ENCODE results near the gene C17orf75.

C17orf75 gene

DNA sequence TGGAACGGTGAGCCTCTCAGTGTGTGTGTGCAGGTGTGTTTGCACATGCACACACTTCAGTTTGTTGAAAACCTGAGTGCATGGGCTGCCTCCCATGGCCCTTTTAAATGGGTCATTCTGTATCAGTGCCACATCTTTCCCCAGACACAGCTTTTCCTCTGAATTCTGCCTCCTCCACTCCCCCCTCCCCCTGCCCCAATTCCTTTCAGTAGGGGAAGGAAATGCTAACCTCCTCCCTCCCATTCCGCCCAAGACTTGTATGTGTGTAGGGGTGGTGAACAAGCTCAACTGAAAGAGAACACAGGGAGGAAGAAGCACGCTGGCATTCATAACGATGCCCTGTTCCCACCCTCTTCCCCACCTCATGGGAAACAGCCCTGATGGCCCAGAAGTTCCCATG is 34.3 kb downstream of the C17orf75 start:
- DNase-seq (ENCODE audit: extremely low read depth, low read depth), result no peak
- H3K4me3 ChIP-seq (replicated peaks; ENCODE audit: low read depth, low read length), result no peak overlapping the region
- TF ChIP-seq, protein P1, sequence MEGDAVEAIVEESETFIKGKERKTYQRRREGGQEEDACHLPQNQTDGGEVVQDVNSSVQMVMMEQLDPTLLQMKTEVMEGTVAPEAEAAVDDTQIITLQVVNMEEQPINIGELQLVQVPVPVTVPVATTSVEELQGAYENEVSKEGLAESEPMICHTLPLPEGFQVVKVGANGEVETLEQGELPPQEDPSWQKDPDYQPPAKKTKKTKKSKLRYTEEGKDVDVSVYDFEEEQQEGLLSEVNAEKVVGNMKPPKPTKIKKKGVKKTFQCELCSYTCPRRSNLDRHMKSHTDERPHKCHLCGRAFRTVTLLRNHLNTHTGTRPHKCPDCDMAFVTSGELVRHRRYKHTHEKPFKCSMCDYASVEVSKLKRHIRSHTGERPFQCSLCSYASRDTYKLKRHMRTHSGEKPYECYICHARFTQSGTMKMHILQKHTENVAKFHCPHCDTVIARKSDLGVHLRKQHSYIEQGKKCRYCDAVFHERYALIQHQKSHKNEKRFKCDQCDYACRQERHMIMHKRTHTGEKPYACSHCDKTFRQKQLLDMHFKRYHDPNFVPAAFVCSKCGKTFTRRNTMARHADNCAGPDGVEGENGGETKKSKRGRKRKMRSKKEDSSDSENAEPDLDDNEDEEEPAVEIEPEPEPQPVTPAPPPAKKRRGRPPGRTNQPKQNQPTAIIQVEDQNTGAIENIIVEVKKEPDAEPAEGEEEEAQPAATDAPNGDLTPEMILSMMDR (IDR thresholded peaks at IDR 0.05; ENCODE audit: low read depth, low read length, missing control alignments), result no peak

DNA sequence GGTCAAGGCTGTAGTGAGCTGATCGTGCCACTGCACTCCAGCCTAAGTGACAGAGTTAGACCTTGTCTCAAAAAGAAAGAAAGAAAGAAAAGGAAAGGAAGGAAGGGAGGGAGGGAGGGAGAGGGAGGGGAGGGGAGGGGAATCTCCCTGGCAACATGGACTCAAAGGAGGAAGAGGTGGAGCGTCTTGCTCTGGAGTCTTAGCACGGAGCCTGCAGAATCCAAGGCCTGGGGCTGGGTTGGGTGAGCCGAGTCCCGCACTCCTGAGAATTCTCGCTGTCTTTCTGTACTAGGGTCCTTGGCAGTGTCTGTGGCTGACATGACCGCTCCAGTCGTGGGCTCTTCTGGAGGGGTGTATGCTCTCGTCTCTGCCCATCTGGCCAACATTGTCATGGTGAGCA is 36.9 kb downstream of the C17orf75 start:
- H3K4me3 ChIP-seq (replicated peaks; ENCODE audit: low read depth, low read length), result no peak overlapping the region
- TF ChIP-seq, protein P1 (IDR thresholded peaks at IDR 0.05; ENCODE audit: low read depth, low read length, missing control alignments), result no peak
- DNase-seq (ENCODE audit: extremely low read depth, low read depth), result no peak

GRCh38 chr17:32303781-32304288 is 38.1 kb downstream of the C17orf75 start:
- DNase-seq (ENCODE audit: extremely low read depth, low read depth), result no peak
- TF ChIP-seq, protein P1 (IDR thresholded peaks at IDR 0.05; ENCODE audit: low read depth, low read length, missing control alignments), result no peak
- H3K4me3 ChIP-seq (replicated peaks; ENCODE audit: low read depth, low read length), result no peak overlapping the region

DNA sequence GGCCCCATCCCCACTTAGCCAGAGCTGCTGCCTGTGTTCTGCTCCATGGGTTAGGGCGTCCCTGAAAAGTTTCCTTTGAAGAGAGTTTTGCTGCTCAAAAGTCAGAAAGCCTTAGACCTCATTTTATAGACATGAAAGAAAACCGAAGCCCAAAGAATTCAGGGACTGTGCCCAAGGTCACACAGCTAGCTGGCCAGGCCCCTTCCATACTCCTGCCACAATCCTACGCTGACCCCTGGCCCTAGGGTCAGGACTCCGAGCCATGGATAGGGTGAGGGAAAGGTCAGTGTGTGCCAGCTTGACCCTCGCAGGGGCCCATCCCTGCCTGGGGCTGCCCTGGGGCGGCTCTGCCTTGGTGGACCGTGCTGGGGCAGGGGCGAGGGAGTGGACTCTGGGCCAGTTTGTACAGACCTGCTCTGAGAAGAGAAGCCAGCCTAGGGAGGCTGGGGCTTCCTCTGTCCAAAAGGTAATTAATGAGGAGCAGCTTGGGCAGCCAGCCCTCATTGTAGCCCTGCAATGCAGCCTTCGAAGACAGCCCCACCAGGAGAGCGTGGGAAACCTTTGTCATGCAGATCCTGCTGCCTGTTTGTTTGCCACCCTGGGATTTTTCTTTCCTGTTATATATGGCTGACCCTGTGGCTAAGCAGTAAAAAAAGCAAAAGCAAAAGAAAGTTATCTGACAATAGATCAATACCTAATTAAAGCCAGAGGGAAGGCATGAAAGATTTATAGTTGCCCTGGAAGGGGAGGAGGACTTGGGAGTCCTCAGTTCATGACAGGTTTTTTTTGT is 38.9 kb downstream of the C17orf75 start:
- TF ChIP-seq, protein P1 (IDR thresholded peaks at IDR 0.05; ENCODE audit: low read depth, low read length, missing control alignments), result no peak
- no peak for DNase-seq (ENCODE audit: extremely low read depth, low read depth)
- H3K4me3 ChIP-seq (replicated peaks; ENCODE audit: low read depth, low read length), result no peak overlapping the region

- TF ChIP-seq, protein P1 (IDR thresholded peaks at IDR 0.05; ENCODE audit: low read depth, low read length, missing control alignments), result no peak
- no peak overlapping the region for H3K4me3 ChIP-seq (replicated peaks; ENCODE audit: low read depth, low read length)
Measured at GRCh38 chr17:32302037-32302436, 39.9 kb downstream of the C17orf75 start.

DNA sequence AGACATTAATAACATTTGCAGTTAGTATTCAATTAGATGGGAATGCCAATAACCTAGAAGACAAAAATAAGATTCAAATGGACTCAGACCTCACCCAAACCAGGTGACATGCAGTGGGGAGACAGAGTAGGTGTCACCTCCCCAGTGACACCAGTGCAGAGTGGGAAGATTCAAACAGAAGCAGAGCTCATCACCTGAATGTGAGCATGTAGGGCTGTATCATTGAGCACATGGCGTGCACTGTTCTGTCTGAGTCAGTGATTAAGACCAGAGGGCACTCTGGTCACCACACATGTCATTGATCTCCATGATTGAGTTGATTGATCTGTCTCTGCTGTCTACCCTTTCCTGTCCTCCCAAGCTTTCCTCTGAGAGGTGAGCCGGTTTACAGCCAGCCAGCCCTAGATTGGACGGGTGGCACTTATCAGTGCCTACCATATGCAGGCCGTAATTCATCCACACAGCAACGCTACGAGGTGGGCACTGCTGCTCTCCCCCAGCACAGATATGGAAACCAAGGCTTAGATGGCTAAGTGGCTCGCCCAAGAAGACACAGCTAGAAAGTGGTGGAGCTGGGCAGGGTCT is 42.3 kb downstream of the C17orf75 start:
- H3K4me3 ChIP-seq (replicated peaks; ENCODE audit: low read depth, low read length), result no peak overlapping the region
- no peak for DNase-seq (ENCODE audit: extremely low read depth, low read depth)
- TF ChIP-seq, protein P1 (IDR thresholded peaks at IDR 0.05; ENCODE audit: low read depth, low read length, missing control alignments), result no peak

More at GRCh38 chr17:32302037-32302436, 39.9 kb downstream of the C17orf75 start:
- DNase-seq (ENCODE audit: extremely low read depth, low read depth), result no peak

Data from HFF-Myc (cell line).